ENCODE measurements around the gene CYSRT1.
A peak's percentile ranks its signal among the peaks of the same experiment; 100 is the strongest.

CYSRT1 gene

GRCh38 chr9:137224830-137225694 lies at the start of gene CYSRT1:
TSS of gene CYSRT1 (plus strand) at chr9:137225174. CDS start at chr9:137225622, 448 bp downstream.
- H3K27me3 ChIP-seq (ENCODE audit: control insufficient read depth in 5 of 5, insufficient read depth in 4 of 5, low read length in 5 of 5): peaks cover 21 to 33% (median 31%) of the 10 kb centered on the region in 5 donors
- peak within 1 kb of the TSS; percentile 53 to 81 (median 76) for H3K4me3 ChIP-seq (ENCODE audit: low read depth in 1 of 5, low read length in 5 of 5)
- peak within 1 kb of the TSS in 4 of 5 donors; percentile 76 to 96 (median 93) for H3K9ac ChIP-seq (ENCODE audit: low read length in 5 of 5)
- peak within 1 kb of the TSS; percentile 80 for H3K27ac ChIP-seq (ENCODE audit: low read depth, low read length)
- H3K36me3 ChIP-seq (ENCODE audit: control insufficient read depth in 5 of 5, insufficient read depth in 5 of 5, low read length in 5 of 5): no peaks in the 10 kb centered on the region
- no peaks in the 10 kb centered on the region for H3K9me3 ChIP-seq (ENCODE audit: control insufficient read depth in 5 of 5, low read length in 5 of 5)
- H3K4me1 ChIP-seq (ENCODE audit: control insufficient read depth in 5 of 5, insufficient read depth in 5 of 5, low read length in 5 of 5): peaks cover 0 to 20% (median 18%) of the 10 kb centered on the region in 5 donors

- no peak overlapping the region for H3K27ac ChIP-seq (ENCODE audit: low read depth, low read length)
These were observed 49.5 kb upstream of the CYSRT1 start for GRCh38 chr9:137175345-137175961.

GRCh38 chr9:137176302-137177182 lies 48.4 kb upstream of the CYSRT1 start:
- no peak overlapping the region for H3K27ac ChIP-seq (ENCODE audit: low read depth, low read length)
- H3K4me1 ChIP-seq (ENCODE audit: control insufficient read depth in 5 of 5, insufficient read depth in 5 of 5, low read length in 5 of 5): peaks cover 0 to 4% (median 0%) of the 10 kb centered on the region in 5 donors
- no peak overlapping the region for H3K4me3 ChIP-seq (ENCODE audit: low read depth in 1 of 5, low read length in 5 of 5)
- peaks cover 0 to 22% (median 10%) of the 10 kb centered on the region in 5 donors for H3K27me3 ChIP-seq (ENCODE audit: control insufficient read depth in 5 of 5, insufficient read depth in 4 of 5, low read length in 5 of 5)
- no peaks in the 10 kb centered on the region for H3K9me3 ChIP-seq (ENCODE audit: control insufficient read depth in 5 of 5, low read length in 5 of 5)
- peaks cover 0 to 48% (median 43%) of the 10 kb centered on the region in 5 donors for H3K36me3 ChIP-seq (ENCODE audit: control insufficient read depth in 5 of 5, insufficient read depth in 5 of 5, low read length in 5 of 5)
- H3K9ac ChIP-seq (ENCODE audit: low read length in 5 of 5): no peak overlapping the region

More at GRCh38 chr9:137175345-137175961, 49.5 kb upstream of the CYSRT1 start:
- H3K36me3 ChIP-seq (ENCODE audit: control insufficient read depth in 5 of 5, insufficient read depth in 5 of 5, low read length in 5 of 5): peaks cover 0 to 37% (median 32%) of the 10 kb centered on the region in 5 donors
- no peak overlapping the region for H3K9ac ChIP-seq (ENCODE audit: low read length in 5 of 5)
- peaks cover 4 to 33% (median 21%) of the 10 kb centered on the region in 5 donors for H3K27me3 ChIP-seq (ENCODE audit: control insufficient read depth in 5 of 5, insufficient read depth in 4 of 5, low read length in 5 of 5)
- H3K4me3 ChIP-seq (ENCODE audit: low read depth in 1 of 5, low read length in 5 of 5): no peak overlapping the region
- H3K9me3 ChIP-seq (ENCODE audit: control insufficient read depth in 5 of 5, low read length in 5 of 5): no peaks in the 10 kb centered on the region
- H3K4me1 ChIP-seq (ENCODE audit: control insufficient read depth in 5 of 5, insufficient read depth in 5 of 5, low read length in 5 of 5): peaks cover 0 to 4% (median 0%) of the 10 kb centered on the region in 5 donors

- Histone ChIP-seq H3K9ac (ENCODE audit: low read length in 5 of 5) (no peak overlapping the region), H3K4me1 (ENCODE audit: control insufficient read depth in 5 of 5, insufficient read depth in 5 of 5, low read length in 5 of 5) (peaks cover 0 to 4% (median 0%) of the 10 kb centered on the region in 5 donors), H3K27ac (ENCODE audit: low read depth, low read length) (no peak overlapping the region), H3K4me3 (ENCODE audit: low read depth in 1 of 5, low read length in 5 of 5) (no peak overlapping the region), H3K36me3 (ENCODE audit: control insufficient read depth in 5 of 5, insufficient read depth in 5 of 5, low read length in 5 of 5) (peaks cover 0 to 64% (median 59%) of the 10 kb centered on the region in 5 donors), H3K27me3 (ENCODE audit: control insufficient read depth in 5 of 5, insufficient read depth in 4 of 5, low read length in 5 of 5) (peaks cover 0 to 5% (median 0%) of the 10 kb centered on the region in 5 donors), H3K9me3 (ENCODE audit: control insufficient read depth in 5 of 5, low read length in 5 of 5) (no peaks in the 10 kb centered on the region)
These were observed 46.6 kb upstream of the CYSRT1 start for GRCh38 chr9:137178201-137178938.

GRCh38 chr9:137178939-137179630 lies 45.9 kb upstream of the CYSRT1 start:
- Histone ChIP-seq H3K36me3 (ENCODE audit: control insufficient read depth in 5 of 5, insufficient read depth in 5 of 5, low read length in 5 of 5) (peaks cover 0 to 71% (median 66%) of the 10 kb centered on the region in 5 donors), H3K27ac (ENCODE audit: low read depth, low read length) (no peak overlapping the region), H3K4me1 (ENCODE audit: control insufficient read depth in 5 of 5, insufficient read depth in 5 of 5, low read length in 5 of 5) (peaks cover 0 to 4% (median 0%) of the 10 kb centered on the region in 5 donors), H3K9ac (ENCODE audit: low read length in 5 of 5) (no peak overlapping the region), H3K27me3 (ENCODE audit: control insufficient read depth in 5 of 5, insufficient read depth in 4 of 5, low read length in 5 of 5) (no peaks in the 10 kb centered on the region), H3K4me3 (ENCODE audit: low read depth in 1 of 5, low read length in 5 of 5) (no peak overlapping the region), H3K9me3 (ENCODE audit: control insufficient read depth in 5 of 5, low read length in 5 of 5) (no peaks in the 10 kb centered on the region)

GRCh38 chr9:137179761-137180160 lies 45.2 kb upstream of the CYSRT1 start:
- H3K36me3 ChIP-seq (ENCODE audit: control insufficient read depth in 5 of 5, insufficient read depth in 5 of 5, low read length in 5 of 5): peaks cover 0 to 78% (median 73%) of the 10 kb centered on the region in 5 donors
- H3K27ac ChIP-seq (ENCODE audit: low read depth, low read length): no peak overlapping the region
- no peak overlapping the region for H3K4me3 ChIP-seq (ENCODE audit: low read depth in 1 of 5, low read length in 5 of 5)
- no peaks in the 10 kb centered on the region for H3K27me3 ChIP-seq (ENCODE audit: control insufficient read depth in 5 of 5, insufficient read depth in 4 of 5, low read length in 5 of 5)
- no peak overlapping the region for H3K9ac ChIP-seq (ENCODE audit: low read length in 5 of 5)
- H3K4me1 ChIP-seq (ENCODE audit: control insufficient read depth in 5 of 5, insufficient read depth in 5 of 5, low read length in 5 of 5): peaks cover 0 to 5% (median 0%) of the 10 kb centered on the region in 5 donors
- H3K9me3 ChIP-seq (ENCODE audit: control insufficient read depth in 5 of 5, low read length in 5 of 5): no peaks in the 10 kb centered on the region

GRCh38 chr9:137180491-137180890 lies 44.5 kb upstream of the CYSRT1 start:
- H3K36me3 ChIP-seq (ENCODE audit: control insufficient read depth in 5 of 5, insufficient read depth in 5 of 5, low read length in 5 of 5): peaks cover 0 to 85% (median 79%) of the 10 kb centered on the region in 5 donors
- no peak overlapping the region for H3K9ac ChIP-seq (ENCODE audit: low read length in 5 of 5)
- no peak overlapping the region for H3K27ac ChIP-seq (ENCODE audit: low read depth, low read length)
- H3K4me3 ChIP-seq (ENCODE audit: low read depth in 1 of 5, low read length in 5 of 5): no peak overlapping the region
- no peaks in the 10 kb centered on the region for H3K27me3 ChIP-seq (ENCODE audit: control insufficient read depth in 5 of 5, insufficient read depth in 4 of 5, low read length in 5 of 5)
- no peaks in the 10 kb centered on the region for H3K9me3 ChIP-seq (ENCODE audit: control insufficient read depth in 5 of 5, low read length in 5 of 5)
- peaks cover 0 to 10% (median 0%) of the 10 kb centered on the region in 5 donors for H3K4me1 ChIP-seq (ENCODE audit: control insufficient read depth in 5 of 5, insufficient read depth in 5 of 5, low read length in 5 of 5)

- Histone ChIP-seq H3K9ac (ENCODE audit: low read length in 5 of 5) (no peak overlapping the region), H3K27me3 (ENCODE audit: control insufficient read depth in 5 of 5, insufficient read depth in 4 of 5, low read length in 5 of 5) (no peaks in the 10 kb centered on the region), H3K9me3 (ENCODE audit: control insufficient read depth in 5 of 5, low read length in 5 of 5) (no peaks in the 10 kb centered on the region), H3K36me3 (ENCODE audit: control insufficient read depth in 5 of 5, insufficient read depth in 5 of 5, low read length in 5 of 5) (peaks cover 0 to 96% (median 85%) of the 10 kb centered on the region in 5 donors), H3K4me1 (ENCODE audit: control insufficient read depth in 5 of 5, insufficient read depth in 5 of 5, low read length in 5 of 5) (peaks cover 0 to 21% (median 10%) of the 10 kb centered on the region in 5 donors), H3K4me3 (ENCODE audit: low read depth in 1 of 5, low read length in 5 of 5) (no peak overlapping the region), H3K27ac (ENCODE audit: low read depth, low read length) (no peak overlapping the region)
These were observed 43.3 kb upstream of the CYSRT1 start for GRCh38 chr9:137181680-137182079.
